ENCODE measurements around the gene BIRC7. TPM values are rescaled to one million over a fixed set of nuclear protein-coding genes. Genes with fewer than 3 reads are reported as not detected.

BIRC7 gene
- total RNA-seq, 6 experiments from 2014 or later: not detected

- 60% methylated on average over 6 of the region's 6 CpGs for WGBS (ENCODE audit: insufficient coverage, low coverage, low lambda C conversion rate, missing lambda C conversion rate)
- no peak for TF ChIP-seq POLR2A (IDR thresholded peaks at IDR 0.05)
- TF ChIP-seq, protein P1, sequence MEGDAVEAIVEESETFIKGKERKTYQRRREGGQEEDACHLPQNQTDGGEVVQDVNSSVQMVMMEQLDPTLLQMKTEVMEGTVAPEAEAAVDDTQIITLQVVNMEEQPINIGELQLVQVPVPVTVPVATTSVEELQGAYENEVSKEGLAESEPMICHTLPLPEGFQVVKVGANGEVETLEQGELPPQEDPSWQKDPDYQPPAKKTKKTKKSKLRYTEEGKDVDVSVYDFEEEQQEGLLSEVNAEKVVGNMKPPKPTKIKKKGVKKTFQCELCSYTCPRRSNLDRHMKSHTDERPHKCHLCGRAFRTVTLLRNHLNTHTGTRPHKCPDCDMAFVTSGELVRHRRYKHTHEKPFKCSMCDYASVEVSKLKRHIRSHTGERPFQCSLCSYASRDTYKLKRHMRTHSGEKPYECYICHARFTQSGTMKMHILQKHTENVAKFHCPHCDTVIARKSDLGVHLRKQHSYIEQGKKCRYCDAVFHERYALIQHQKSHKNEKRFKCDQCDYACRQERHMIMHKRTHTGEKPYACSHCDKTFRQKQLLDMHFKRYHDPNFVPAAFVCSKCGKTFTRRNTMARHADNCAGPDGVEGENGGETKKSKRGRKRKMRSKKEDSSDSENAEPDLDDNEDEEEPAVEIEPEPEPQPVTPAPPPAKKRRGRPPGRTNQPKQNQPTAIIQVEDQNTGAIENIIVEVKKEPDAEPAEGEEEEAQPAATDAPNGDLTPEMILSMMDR (IDR thresholded peaks at IDR 0.05): no peak
- peaks cover 0 to 32% (median 2%) of the 10 kb centered on the region in 4 donors for H3K36me3 ChIP-seq
Measured at GRCh38 chr20:63214514-63214913, 21.2 kb upstream of the BIRC7 start.

DNA sequence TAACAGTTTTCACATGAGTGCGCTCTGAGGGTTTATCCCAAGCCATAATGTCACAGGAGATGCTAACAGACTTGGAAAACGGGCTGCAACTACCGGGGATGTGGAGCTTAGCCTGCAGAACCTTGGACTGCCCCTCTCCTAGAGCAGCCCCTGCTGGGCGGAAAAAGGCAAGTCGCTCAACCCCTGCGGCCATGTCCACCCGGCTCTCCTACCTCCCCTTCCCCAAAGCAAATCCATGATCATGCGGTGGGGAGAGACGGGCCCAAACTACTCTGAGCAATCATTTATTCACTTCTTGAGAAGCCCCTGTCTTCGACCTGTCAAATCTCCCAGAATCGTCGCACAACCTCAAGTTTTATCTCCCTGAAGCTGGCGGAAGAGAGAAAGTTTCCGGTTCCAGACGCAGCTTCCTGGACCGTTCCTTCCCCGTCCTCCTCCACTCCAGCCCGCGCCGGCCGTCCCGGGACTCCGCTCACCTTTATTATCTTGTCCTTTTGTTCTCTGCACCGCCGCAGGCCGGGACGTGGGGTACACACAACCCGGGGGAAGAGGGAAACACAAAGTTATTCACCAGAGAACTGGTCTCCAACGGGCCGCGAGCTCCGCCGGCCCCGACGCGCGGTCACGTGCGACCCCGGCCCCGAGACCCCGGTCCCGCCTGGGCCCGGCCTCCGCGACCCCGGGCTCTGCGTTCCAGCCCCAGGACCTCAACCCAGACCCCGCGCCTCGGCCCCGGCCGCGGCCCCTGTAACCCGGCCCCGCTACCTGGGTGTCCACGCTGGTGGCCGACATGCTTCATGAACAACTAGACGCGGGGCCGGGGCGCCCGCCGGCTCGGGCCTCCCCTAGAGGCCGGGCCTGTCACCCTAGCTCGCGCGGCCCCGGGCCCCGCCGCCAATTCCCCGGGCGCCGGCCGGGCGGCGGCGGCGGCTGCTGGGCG is 20.3 kb upstream of the BIRC7 start:
- no peak for TF ChIP-seq POLR2A (IDR thresholded peaks at IDR 0.05)
- TF ChIP-seq, protein P1 (IDR thresholded peaks at IDR 0.05): peak in 3 of 4 donors; percentile 24 to 29 (median 29)
- intact Hi-C loops (cut with DNase I): no loop called here
- 4% methylated on average over 24 of the region's 81 CpGs for WGBS (ENCODE audit: insufficient coverage, low coverage, low lambda C conversion rate, missing lambda C conversion rate)

More at GRCh38 chr20:63214514-63214913, 21.2 kb upstream of the BIRC7 start:
- intact Hi-C loops (cut with DNase I): no loop called here
- Histone ChIP-seq H3K27me3 (no peaks in the 10 kb centered on the region), H3K27ac (no peak overlapping the region), H3K4me3 (peak overlapping the region in 1 of 3 donors; percentile 95), H3K9me3 (no peaks in the 10 kb centered on the region), H3K4me1 (peaks cover 0 to 14% (median 6%) of the 10 kb centered on the region in 4 donors)
- ATAC-seq (no peak), DNase-seq (no peak)

DNA sequence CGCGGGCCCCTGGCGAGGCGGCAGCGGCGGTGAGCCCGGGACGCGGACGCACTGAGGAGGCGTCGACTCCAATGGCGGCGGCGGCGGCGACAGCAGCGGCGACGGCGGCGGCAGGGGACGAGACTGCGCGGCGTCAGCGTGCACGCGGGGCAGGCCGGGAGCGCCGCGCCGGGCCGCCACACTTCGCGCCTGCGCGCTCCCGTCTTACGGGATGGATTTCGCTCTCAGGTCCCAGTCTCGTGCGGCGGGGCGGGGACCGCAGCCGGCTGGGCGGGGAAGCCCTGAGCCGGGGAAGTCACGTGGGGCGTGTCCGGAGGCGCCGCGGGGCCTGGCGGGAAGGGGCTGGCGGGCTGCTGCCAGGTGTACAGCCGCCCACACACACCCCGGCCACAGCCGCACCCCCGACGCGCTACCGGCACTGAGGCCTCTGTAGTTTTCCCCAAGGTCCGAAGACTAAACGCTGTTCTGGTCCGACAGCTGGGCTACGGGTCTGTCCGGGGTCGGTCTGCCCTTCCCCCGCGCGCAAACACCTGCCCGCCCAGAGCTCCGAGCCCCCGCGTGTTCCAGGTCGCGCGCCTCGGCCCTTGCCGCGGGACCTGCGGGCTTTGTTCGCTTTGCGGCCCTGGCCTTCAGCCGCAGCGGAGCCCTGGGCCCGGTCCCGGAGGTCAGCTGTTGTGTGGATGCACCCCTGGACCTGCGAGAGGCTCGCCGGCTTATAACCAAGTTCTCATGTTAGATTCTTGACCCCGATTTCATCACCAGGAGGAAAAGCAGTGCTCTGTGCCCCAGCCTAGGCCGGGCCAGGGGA is 19.5 kb upstream of the BIRC7 start, which contains the start of gene YTHDF1:
Gene YTHDF1, minus strand, starts transcription at position 91 of the 808 bp plus-strand sequence. CDS start 239 bp downstream, outside the sequence.
- Histone ChIP-seq H3K4me3 (peak within 1 kb of the TSS; percentile 79 to 95 (median 79)), H3K27me3 (no peaks in the 10 kb centered on the region), H3K4me1 (peaks cover 0 to 14% (median 6%) of the 10 kb centered on the region in 4 donors), H3K9me3 (no peaks in the 10 kb centered on the region), H3K36me3 (peaks cover 0 to 24% (median 2%) of the 10 kb centered on the region in 4 donors), H3K27ac (peak within 1 kb of the TSS; percentile 64 to 85 (median 78))
- peak; percentile 75 for TF ChIP-seq POLR2A (IDR thresholded peaks at IDR 0.05)
- TF ChIP-seq, protein P1 (IDR thresholded peaks at IDR 0.05): no peak
- intact Hi-C loops (cut with DNase I): no loop called here
- ATAC-seq: peak; percentile 96 to 98 (median 96)
- 0% methylated on average over 1 of the region's 96 CpGs for WGBS (ENCODE audit: insufficient coverage, low coverage, low lambda C conversion rate, missing lambda C conversion rate)
- DNase-seq: peak; percentile 98

More for the DNA sequence above, 20.3 kb upstream of the BIRC7 start:
- Histone ChIP-seq H3K27ac (peak overlapping the region; percentile 54 to 85 (median 78)), H3K4me1 (peaks cover 0 to 14% (median 6%) of the 10 kb centered on the region in 4 donors), H3K4me3 (peak overlapping the region; percentile 79 to 95 (median 79)), H3K36me3 (peaks cover 0 to 30% (median 2%) of the 10 kb centered on the region in 4 donors), H3K27me3 (no peaks in the 10 kb centered on the region), H3K9me3 (no peaks in the 10 kb centered on the region)
- DNase-seq: peak in 1 of 3 donors; percentile 47
- ATAC-seq: peak in 3 of 4 donors; percentile 6 to 32 (median 18)

GRCh38 chr20:63216849-63217471 is 18.7 kb upstream of the BIRC7 start:
- no peaks in the 10 kb centered on the region for H3K27me3 ChIP-seq
- H3K4me1 ChIP-seq: peaks cover 0 to 14% (median 6%) of the 10 kb centered on the region in 4 donors
- ATAC-seq (no peak), DNase-seq (no peak)
- peaks cover 0 to 19% (median 2%) of the 10 kb centered on the region in 4 donors for H3K36me3 ChIP-seq
- H3K9me3 ChIP-seq: no peaks in the 10 kb centered on the region
- H3K27ac ChIP-seq: peak overlapping the region in 1 of 3 donors; percentile 64
- intact Hi-C loops (cut with DNase I): no loop called here
- peak overlapping the region; percentile 72 to 79 (median 79) for H3K4me3 ChIP-seq
- 72% methylated on average over 6 of the region's 13 CpGs for WGBS (ENCODE audit: insufficient coverage, low coverage, low lambda C conversion rate, missing lambda C conversion rate)
- TF ChIP-seq, protein P1 (IDR thresholded peaks at IDR 0.05): no peak
- TF ChIP-seq POLR2A (IDR thresholded peaks at IDR 0.05): no peak

All from right lobe of liver (tissue), 6 donors.